GM19328 (cell line): ENCODE results near the gene CYP2W1.
"Not testable (repeated sequence)": the region's sequence is repeated elsewhere in the genome, so short reads cannot be mapped to it uniquely, and the experiment has no call there.

Source experiments
- ATAC-seq: cut with Tn5 transposase; IDR thresholded peaks from one replicate; pipeline ENCODE4 v1.9.1; 2021; ENCODE audit warnings: mild to moderate bottlenecking, moderate library complexity; ENCODE audit not compliant: unreplicated experiment

The CYP2W1 gene

DNA sequence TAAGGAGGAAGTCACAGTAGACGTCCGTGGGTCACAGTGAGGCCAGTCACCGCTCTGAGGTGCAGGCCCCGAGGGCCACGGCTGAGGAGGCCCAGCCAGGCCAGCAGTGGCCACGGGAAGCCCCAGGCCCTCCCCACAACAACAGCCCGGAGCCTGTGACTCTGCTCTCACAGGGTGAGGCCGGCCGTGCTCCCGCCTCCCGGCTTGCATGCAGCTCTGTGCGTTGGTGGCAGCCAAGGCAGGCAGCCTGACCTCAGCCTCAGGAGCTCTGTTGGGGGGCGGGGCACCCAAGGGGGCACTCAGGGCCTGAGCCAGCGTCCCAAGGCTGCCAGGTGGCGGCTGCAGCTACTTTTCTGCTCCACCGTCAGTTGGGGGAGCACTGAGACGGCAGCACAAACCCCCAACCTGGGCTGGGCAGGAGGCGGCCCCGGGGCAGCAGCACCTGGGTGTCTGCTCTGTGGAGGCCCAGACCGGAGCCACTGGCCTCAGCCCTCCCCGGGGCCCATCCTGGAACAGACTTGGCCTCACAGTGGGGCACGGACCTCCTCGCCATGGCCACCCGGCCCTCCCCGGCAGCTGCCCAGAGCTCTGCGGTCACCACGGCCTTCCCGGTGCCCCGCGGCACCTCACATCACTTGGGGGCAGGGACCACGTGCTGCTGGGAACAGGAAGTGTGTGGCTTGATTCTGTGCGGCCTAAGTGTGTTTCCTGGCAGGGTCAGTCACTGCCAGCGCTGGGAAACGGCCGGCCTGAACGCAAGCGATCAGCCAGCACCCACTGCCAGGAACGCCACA, 13.3 kb downstream of the CYP2W1 start:
- no peak for ATAC-seq

DNA sequence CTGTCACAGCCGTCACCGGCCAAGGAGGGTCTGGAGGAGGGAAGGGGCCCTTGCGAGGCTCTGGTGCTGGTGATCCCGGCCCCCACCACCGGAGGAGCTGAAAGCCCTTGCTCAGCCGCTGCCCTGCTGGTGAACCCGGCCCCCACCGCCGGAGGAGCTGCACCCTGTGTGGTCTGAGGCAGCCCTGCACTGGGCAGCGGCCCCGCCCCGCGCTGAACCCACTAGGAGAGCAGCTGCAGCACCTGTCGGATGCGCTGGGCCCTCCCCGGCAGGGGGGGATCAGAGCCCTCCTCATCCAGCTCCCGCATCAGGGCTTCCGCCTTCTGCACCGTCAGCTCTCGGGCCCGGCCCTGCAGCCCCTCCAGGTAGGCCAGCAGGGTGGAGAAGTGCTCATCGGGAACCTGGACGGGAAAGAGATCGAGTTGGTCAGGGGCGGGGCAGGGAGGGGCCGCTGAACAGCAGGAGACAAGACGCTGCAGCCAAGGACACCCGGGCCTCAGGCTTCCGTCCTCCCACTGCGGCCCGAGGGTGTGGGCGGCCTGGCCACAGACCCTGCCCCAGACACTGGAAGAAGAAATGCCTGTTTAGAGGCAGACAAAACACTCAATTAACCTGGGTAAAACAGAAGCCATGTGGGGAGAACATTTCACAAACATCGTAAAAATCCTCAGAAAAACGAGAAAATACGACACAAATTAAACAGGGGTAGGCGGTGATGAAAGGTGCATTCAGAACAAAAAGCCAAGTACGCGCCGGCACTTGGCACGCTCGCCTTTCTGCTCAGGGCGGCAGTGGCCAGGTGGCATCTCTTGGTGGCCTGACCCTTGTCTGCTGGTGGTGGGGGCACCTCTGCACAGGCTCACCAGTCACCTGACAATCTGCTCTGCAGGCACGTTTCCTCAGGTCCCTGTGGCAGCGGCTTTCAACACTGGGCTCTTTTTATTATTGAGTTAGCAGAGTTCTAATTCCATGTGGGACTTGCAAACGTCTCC, 14.7 kb downstream of the CYP2W1 start:
- ATAC-seq: no peak

DNA sequence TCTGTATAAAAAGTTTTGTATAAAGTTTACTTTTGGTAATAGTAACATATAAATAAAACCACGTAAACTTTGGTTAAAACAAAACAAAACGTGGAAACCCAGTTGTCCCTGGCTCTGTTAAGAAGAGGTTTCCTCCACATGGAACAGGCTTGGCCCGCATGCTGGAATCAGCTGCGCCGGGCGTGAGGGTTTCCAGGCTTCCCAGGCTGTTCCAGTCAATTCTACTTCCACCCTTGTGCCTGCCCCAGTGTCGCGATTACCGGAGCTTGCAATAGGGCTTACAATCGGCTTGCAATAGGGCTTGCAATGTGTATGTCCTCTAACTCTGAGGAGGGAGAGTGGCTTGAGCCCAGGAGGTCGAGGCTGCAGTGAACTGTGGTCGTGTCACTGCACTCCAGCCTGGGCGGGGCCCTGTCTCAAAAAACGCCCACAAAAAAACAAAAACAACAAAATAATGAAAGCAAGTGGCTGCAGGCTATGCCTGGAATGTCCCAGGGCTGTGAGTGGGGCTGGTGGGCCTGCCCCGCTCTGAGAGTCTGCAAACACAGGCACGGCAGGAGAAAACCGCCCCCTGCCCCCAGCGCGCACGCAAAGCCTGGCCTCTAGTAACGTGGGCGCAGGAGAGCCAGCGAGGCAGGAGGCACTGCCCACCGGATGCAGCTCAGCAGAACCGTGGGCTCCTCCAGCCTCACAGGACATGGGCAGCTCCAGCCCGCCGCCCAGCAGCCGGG, 16.3 kb downstream of the CYP2W1 start:
- no peak for ATAC-seq

DNA sequence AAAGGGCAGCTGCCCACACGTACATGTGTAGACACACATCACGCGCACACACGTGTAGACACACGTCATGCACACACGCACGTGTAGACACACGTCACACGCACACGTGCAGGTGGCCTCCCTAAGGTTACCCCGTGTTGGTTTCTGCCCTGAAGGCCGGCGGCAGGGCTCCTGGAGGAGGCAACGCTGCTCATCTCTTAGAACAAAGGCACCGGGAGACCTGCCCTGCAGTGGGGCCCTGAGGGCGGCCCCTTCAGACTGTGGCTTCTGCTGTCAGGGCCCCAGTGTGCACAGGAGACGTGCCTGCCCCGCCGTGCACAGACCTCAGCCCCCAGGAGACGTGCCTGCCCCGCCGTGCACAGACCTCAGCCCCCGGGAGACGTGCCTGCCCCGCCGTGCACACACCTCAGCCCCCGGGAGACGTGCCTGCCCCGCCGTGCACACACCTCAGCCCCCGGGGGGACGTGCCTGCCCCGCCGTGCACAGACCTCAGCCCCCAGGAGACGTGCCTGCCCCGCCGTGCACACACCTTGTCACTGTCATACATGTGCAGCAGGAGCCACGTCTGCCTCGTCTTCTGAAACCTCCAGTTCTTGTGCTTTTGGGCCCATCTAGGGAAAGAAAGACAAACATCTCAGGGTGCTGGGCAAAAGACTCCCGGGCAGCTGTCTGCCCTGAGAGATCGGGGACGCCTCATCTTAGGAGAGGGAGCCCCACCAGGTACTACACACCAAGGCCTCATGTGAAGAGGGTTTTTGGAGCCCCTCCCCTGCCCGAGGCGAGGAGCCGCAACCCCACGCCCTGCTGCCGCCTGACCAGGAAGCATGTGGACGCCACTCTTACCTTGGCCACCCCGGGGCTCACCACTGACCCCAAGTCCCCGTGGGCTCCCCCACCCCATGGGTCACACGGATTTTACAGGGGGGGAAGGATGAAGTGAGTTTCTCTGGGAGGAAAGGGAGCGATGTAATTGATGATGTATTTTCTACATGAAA, 17.3 kb downstream of the CYP2W1 start:
- no peak for ATAC-seq

DNA sequence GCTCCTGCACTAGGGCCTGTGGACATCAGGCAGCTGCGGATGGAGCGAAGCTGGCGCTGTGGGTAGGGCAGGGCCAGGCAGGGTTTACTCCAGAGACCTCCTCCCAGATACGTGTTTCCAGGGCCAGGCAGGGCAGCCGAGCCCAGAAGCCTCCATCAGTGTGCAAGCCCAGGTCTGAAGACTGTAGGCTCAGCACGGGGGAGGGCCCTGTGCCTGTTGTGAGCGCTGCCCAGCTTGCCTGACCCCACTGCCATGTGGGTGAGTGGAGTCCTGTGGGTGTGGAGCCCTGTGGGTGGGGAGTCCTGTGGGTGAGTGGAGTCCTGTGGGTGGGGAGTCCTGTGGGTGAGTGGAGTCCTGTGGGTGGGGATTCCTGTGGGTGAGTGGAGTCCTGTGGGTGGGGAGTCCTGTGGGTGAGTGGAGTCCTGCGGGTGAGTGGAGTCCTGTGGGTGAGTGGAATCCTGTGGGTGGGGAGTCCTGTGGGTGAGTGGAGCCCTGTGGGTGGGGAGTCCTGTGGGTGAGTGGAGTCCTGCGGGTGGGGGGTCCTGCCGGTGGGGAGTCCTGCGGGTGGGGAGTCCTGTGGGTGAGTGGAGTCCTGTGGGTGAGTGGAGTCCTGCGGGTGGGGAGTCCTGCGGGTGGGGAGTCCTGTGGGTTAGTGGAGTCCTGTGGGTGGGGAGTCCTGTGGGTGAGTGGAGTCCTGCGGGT, 18.2 kb downstream of the CYP2W1 start:
- ATAC-seq: not testable (repeated sequence)

DNA sequence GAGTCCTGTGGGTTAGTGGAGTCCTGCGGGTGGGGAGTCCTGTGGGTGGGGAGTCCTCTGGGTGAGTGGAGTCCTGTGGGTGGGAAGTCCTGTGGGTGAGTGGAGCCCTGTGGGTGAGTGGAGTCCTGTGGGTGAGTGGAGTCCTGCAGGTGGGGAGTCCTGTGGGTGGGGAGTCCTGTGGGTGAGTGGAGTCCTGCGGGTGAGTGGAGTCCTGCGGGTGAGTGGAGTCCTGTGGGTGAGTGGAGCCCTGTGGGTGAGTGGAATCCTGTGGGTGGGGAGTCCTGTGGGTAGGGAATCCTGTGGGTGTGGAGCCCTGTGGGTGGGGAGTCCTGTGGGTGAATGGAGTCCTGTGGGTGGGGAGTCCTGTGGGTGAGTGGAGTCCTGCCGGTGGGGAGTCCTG, 19.0 kb downstream of the CYP2W1 start:
- ATAC-seq: not testable (repeated sequence)

DNA sequence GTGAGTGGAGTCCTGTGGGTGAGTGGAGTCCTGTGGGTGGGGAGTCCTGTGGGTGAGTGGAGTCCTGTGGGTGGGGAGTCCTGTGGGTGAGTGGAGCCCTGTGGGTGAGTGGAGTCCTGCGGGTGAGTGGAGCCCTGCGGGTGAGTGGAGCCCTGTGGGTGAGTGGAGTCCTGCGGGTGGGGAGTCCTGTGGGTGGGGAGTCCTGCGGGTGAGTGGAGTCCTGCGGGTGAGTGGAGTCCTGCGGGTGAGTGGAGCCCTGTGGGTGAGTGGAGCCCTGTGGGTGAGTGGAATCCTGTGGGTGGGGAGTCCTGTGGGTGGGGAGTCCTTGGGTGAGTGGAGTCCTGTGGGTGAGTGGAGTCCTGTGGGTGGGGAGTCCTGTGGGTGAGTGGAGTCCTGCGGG, 19.5 kb downstream of the CYP2W1 start:
- not testable (repeated sequence) for ATAC-seq

DNA sequence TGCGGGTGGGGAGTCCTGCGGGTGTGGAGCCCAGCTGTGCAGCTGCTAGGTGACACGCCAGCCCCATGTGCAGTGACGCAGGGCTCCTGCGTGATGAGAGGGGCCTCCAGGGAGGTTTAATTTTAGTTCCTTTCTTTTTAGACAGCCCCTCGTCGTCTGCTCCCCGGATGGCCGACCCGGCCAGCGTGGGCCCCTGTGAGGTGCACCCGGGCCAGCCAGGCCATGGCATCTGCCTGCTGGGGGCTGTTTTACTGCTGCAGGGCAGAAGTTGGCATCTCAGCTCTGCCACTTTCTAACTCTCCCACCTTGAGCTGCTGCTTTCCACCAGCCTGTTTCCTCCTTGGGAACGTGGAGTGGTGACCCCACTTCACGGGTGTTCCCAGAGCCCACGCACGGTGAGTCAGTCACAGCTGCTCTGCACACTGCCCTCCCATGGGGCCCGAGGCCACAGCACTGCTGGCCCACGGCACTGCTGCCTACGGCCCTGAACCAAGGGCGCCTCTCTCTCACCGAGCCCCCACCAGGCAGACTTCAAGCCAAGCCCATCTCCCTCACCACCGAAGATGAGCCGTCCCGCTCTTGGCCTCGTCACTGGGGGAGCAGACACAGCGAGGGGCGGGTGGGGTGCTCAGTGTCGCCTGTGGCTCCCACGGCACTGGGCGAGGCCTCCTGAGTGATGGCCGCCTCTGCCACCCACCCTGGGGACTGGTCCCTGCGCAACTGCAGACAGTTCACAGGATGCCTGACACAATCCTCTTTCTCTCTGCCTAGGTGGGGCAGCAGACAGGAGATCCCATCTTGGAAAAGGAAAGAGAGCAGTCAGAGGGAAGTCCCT, 21.3 kb downstream of the CYP2W1 start:
- ATAC-seq: no peak

DNA sequence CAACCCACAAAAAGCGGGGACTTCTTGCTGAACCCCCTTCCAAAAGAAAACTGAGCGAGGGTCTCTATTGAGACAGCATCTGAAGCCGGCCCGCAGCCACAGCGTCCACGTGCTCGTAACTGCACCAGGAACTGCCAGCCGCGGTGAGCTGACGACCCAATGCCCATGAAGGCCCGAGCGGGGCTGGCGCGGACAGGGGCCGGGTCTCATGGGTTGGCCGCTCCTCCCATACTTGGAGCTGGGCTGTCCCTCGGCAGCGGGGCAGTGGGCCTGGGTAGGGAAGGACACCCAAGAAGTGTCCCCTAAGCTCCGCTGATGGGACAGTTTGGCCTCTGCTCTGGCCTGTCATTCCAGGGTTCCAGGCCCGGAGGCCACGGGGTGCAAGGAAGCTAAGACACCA, 22.3 kb downstream of the CYP2W1 start:
- ATAC-seq: no peak

DNA sequence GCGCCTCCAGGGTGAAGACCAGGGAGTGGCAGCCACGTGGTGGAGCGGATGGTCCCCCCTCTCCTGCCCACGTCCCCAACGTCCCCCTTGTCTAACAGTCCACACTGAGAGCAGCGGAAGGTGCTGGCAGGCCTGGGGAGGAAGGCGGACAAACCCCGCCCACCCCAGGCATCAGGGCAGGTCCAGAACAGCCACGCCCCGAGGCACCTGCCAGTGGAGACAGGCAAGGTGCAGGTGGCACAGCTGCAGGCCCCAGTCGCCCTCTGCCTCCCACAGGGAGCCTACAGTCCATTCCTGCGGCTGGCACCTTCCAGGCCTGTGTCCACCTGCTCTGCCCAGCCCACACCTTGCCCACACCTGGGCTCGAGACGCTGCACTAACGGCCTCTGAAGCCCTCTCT, 24.9 kb downstream of the CYP2W1 start:
- no peak for ATAC-seq

DNA sequence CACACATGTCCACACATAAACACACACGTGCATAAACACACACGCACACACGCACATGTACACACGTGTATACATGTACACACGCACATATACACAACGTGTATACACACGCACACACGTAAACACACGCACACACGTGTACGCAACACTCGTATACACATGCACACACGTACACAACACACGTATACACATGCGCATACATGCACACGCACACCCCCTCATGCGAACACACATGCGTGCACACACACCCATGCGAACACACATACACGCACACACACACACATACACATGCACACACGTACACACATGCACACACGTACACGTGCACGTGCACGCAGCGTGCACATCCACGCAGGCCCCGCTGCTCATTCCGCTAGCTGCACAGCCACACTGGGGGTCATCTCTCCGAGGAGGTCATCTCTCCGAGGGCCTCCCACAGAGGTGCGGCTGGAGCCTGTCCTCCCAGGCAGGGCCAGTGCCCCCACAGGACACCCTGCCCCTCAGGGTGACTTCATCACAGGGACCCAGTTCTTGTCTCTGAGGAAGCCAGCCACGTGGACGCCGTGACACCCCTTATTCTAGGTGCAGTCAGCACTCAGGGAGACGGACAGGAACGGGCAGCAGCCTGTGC, 25.9 kb downstream of the CYP2W1 start:
- ATAC-seq: no peak

DNA sequence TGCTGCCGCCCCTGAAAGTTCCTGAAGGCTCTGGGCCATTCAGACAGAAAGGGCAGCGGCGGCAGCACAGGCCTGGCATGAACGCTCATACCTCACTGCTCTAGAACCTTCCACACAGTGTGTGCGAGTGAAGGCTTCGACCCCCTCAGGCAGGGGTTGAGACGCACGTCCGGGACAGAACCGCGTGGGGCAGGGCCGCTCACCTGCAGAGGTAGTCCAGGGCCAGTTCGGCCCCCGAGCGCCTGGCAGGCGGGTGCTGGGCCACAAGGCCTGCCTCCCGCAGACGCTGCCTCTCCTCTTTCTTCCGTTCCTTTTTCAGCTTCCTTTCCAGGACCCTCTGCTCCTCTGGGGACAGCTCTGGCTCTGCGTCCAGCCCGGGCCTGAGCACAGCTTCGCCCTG, 26.8 kb downstream of the CYP2W1 start:
- ATAC-seq: no peak

DNA sequence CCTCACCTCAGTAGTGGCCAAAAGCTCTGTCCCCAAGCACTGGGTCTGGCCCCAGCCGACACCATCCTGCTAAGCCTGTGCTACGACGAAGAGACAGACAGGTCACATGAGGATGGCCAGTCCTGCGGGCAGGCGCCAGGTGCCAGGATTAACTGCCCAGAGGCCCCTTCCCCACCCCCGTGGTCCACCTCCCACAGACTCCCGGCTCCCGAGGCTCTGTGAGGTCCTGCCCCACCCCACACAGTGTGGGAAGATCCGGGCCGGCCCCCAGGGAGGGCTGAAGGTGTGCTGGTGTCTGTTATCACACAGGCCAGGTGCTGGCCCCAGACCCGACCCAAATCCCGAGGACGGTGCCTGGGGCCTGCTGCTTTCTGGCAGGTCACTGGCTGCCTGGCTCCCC, 27.2 kb downstream of the CYP2W1 start:
- no peak for ATAC-seq

DNA sequence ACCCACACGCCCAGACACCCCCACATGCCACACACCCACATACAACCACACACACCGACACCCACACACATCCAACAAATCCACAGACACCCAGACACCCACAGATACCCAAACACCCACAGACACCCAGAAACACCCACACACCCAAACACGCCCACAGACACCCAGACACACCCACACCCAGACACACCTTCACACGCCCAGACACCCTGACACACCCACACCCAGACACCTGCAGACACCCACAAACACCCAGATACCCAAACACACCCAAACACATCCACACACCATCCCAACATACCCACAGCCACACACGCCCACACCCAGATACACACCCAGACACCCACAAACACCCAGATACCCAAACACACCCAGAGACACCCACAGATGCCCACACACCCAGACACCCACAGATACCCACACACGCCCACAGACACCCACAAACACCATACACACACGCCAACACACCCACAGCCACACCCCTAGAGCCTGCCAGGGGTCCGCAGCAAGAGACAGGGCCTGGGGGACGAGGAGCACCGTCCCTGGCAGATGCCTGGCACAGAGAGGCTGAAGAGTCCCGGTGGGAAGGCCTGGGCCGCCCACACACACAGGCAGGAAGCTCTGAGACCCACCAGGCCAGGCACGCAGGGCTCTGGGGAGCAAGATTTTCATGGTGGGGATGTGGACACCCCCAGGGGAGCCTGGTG, 28.5 kb downstream of the CYP2W1 start:
- no peak for ATAC-seq

DNA sequence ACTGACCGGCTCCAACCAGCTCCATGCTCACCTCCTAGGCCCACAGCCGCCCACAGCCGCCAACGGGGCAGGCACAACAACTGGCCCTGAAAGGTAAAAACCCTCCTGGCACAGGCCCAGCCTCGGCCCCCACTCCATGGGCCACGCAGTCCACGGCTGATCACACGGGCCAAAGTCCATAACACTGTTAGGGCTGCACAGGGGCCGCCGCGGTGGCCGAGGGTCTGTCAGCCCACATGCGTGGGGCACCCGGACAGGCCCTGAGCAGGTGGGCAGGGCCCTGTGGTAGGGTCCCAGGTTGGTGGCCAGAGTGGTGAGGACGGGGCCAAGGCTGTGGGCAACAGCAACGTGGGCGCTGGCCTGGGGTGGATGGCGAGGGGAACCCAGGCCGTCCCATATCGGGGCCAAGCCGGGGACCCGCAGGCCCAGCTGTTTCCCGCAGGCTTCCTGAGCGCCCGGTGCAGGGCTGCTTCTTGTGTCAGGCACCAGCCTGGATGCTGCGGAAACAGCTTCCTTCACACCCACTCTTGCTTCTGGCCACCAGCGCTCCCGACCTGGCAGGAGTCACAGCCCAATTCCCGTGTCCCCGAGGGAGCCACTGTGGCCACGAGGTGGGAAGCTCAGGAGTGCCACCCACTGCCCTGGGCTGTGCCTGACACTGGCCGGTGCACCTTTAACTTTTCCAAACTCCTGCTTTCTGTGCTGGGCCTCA, 29.2 kb downstream of the CYP2W1 start:
- ATAC-seq: no peak

DNA sequence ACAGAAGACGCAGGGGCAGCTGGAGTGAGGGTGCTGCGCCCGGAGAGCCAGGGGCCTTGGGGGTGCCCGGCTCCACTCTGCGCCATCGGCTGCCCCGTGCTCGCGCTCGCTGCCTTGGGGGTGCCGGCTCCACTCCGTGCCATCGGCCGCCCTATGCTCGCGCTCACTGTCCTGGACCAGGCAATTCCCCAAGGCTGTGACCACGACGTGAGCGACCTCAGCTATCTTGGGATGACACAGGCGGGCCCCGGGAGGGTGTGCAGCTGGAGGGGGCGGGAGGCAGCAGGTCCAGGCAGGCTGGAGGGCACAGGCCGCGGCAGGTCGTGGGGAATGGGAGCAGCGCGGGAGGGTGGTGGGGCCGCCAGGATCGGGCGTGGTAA, 29.7 kb downstream of the CYP2W1 start:
- ATAC-seq: no peak

DNA sequence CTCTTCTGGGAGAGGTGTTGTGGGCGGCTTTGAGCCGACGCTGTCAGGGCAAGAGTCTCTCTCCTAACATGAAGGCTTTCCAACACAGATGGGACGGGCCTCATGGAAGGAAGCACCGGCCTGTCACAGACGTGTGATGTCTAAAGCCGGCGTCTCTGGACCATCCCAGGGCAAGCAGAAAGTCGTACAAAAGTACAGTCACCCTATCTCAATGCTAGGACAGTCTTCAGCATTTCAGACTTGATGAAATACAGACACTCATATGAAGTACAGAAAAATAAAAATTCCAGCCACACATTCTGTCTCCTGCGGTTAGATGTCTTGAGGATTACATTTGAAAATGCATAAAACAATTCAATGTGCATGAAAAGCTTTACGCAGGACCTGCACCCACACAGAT, 30.6 kb downstream of the CYP2W1 start:
- ATAC-seq: no peak
